ENCODE measurements around the gene TNFRSF6B. TPM values are rescaled to one million over a fixed set of nuclear protein-coding genes. Genes with fewer than 3 reads are reported as not detected.

TNFRSF6B gene
- total RNA-seq, 1 experiment from 2014 or later = 1.7 TPM

GRCh38 chr20:63687419-63688178, 8.9 kb upstream of the TNFRSF6B start:
- Histone ChIP-seq H3K27ac (no peak overlapping the region), H3K4me3 (no peak overlapping the region), H3K9me3 (replicated peaks) (no peaks in the 10 kb centered on the region), H3K27me3 (no peaks in the 10 kb centered on the region), H3K4me1 (peaks cover 10% of the 10 kb centered on the region), H3K36me3 (peaks cover 3% of the 10 kb centered on the region; the same call in 1 of the 2 replicates)
- DNase-seq = no peak

GRCh38 chr20:63688228-63689045, 8.0 kb upstream of the TNFRSF6B start:
- Histone ChIP-seq H3K27ac (no peak overlapping the region), H3K4me3 (no peak overlapping the region), H3K36me3 (no peaks in the 10 kb centered on the region), H3K4me1 (peaks cover 1% of the 10 kb centered on the region; the same call in 1 of the 2 replicates), H3K27me3 (no peaks in the 10 kb centered on the region), H3K9me3 (replicated peaks) (no peaks in the 10 kb centered on the region)
- DNase-seq = no peak

GRCh38 chr20:63689046-63690002, 7.1 kb upstream of the TNFRSF6B start:
- Histone ChIP-seq H3K36me3 (no peaks in the 10 kb centered on the region), H3K9me3 (replicated peaks) (no peaks in the 10 kb centered on the region), H3K4me1 (no peaks in the 10 kb centered on the region), H3K27me3 (no peaks in the 10 kb centered on the region), H3K27ac (no peak overlapping the region), H3K4me3 (no peak overlapping the region)
- DNase-seq = no peak

GRCh38 chr20:63690003-63690897, 6.2 kb upstream of the TNFRSF6B start:
- H3K27me3 ChIP-seq = no peaks in the 10 kb centered on the region
- no peaks in the 10 kb centered on the region for H3K9me3 ChIP-seq (replicated peaks)
- H3K36me3 ChIP-seq = no peaks in the 10 kb centered on the region
- H3K4me3 ChIP-seq = no peak overlapping the region
- DNase-seq = no peak
- H3K27ac ChIP-seq = no peak overlapping the region
- H3K4me1 ChIP-seq = no peaks in the 10 kb centered on the region

- Histone ChIP-seq H3K4me1 (no peaks in the 10 kb centered on the region), H3K9me3 (replicated peaks) (no peaks in the 10 kb centered on the region), H3K4me3 (no peak overlapping the region), H3K27ac (no peak overlapping the region), H3K27me3 (no peaks in the 10 kb centered on the region), H3K36me3 (no peaks in the 10 kb centered on the region; the same call in 1 of the 2 replicates)
- peak in 1 of 2 experiments; percentile 44 for DNase-seq
These were observed 5.3 kb upstream of the TNFRSF6B start for GRCh38 chr20:63690898-63691710.

GRCh38 chr20:63691711-63692435, 4.6 kb upstream of the TNFRSF6B start:
- no peaks in the 10 kb centered on the region; the same call in 1 of the 2 replicates for H3K36me3 ChIP-seq
- H3K4me3 ChIP-seq = no peak overlapping the region
- H3K27me3 ChIP-seq = no peaks in the 10 kb centered on the region
- DNase-seq = no peak
- no peaks in the 10 kb centered on the region for H3K9me3 ChIP-seq (replicated peaks)
- no peak overlapping the region for H3K27ac ChIP-seq
- no peaks in the 10 kb centered on the region for H3K4me1 ChIP-seq

- Histone ChIP-seq H3K4me3 (no peak overlapping the region), H3K9me3 (replicated peaks) (no peaks in the 10 kb centered on the region), H3K27ac (no peak overlapping the region), H3K27me3 (no peaks in the 10 kb centered on the region), H3K36me3 (no peaks in the 10 kb centered on the region; the same call in 1 of the 2 replicates), H3K4me1 (no peaks in the 10 kb centered on the region; the same call in 1 of the 2 replicates)
- DNase-seq = peak; percentile 47 to 58
These were observed 3.9 kb upstream of the TNFRSF6B start for GRCh38 chr20:63692436-63693082.

GRCh38 chr20:63693083-63693732, 3.2 kb upstream of the TNFRSF6B start:
- Histone ChIP-seq H3K4me1 (no peaks in the 10 kb centered on the region; the same call in 1 of the 2 replicates), H3K27me3 (no peaks in the 10 kb centered on the region), H3K36me3 (no peaks in the 10 kb centered on the region; the same call in 1 of the 2 replicates), H3K4me3 (no peak overlapping the region), H3K9me3 (replicated peaks) (no peaks in the 10 kb centered on the region), H3K27ac (no peak overlapping the region)
- DNase-seq = no peak

GRCh38 chr20:63693733-63694583, 2.5 kb upstream of the TNFRSF6B start:
- Histone ChIP-seq H3K27ac (no peak overlapping the region), H3K9me3 (replicated peaks) (no peaks in the 10 kb centered on the region), H3K4me3 (no peak overlapping the region), H3K4me1 (peaks cover 6% of the 10 kb centered on the region), H3K36me3 (no peaks in the 10 kb centered on the region; the same call in 1 of the 2 replicates), H3K27me3 (no peaks in the 10 kb centered on the region)
- no peak for DNase-seq

- no peaks in the 10 kb centered on the region; the same call in 1 of the 2 replicates for H3K36me3 ChIP-seq
- DNase-seq = peak in 1 of 2 experiments; percentile 17
- no peak overlapping the region for H3K4me3 ChIP-seq
These were observed 1.6 kb upstream of the TNFRSF6B start for GRCh38 chr20:63694584-63695423.

More at GRCh38 chr20:63694584-63695423, 1.6 kb upstream of the TNFRSF6B start:
- Histone ChIP-seq H3K4me1 (peaks cover 14% of the 10 kb centered on the region), H3K27ac (no peak overlapping the region), H3K9me3 (replicated peaks) (no peaks in the 10 kb centered on the region), H3K27me3 (no peaks in the 10 kb centered on the region)
